Endothelial cell of umbilical vein (primary cell): ENCODE results near the gene ZC3H13. TPM values are rescaled to one million over a fixed set of nuclear protein-coding genes. Genes with fewer than 3 reads are reported as not detected.

ENCODE experiments used
- BruUV-seq: library from RNA; stranded (reverse); fragments of 400-500 nt; replicated peaks from 2 replicates; lab custom pipeline; 2021; lab: Mats Ljungman, UMichigan
- CTCF ChIA-PET: fragments of 300-600, 350-600 bp; sonication (Branson Sonifier 250); formaldehyde crosslinking; loops from one replicate; lab custom pipeline; 2021; ENCODE audit warnings: antibody characterized with exemption, inconsistent platforms; lab: Charles Lee
- POLR2A ChIA-PET: fragments of 300-600, 350-600 bp; sonication (Branson Sonifier 250); formaldehyde crosslinking; loops from one replicate; lab custom pipeline; 2021; ENCODE audit warnings: antibody characterized with exemption, inconsistent platforms; lab: Charles Lee
- DNase-seq: peaks from one replicate; pipeline ENCODE4 v3.0.0-alpha.2; 2011; ENCODE audit warnings: low read depth, low spot score
- FAIRE-seq: peaks from 2 replicates; lab custom pipeline; 2011; peaks lifted over from hg19 to GRCh38; lab: Jason Lieb, UNC
- H2AFZ ChIP-seq: 2 replicates; pipeline ENCODE4 v1.6.0; 2012; ENCODE audit warnings: low read depth, low read length, control low read depth, inconsistent platforms
- H3K27ac ChIP-seq: 2 replicates; pipeline ENCODE4 v1.5.1; 2011; ENCODE audit warnings: low read depth, mild to moderate bottlenecking, control low read depth, low read length, moderate library complexity; ENCODE audit not compliant: insufficient read depth
- H3K27me3 ChIP-seq, 2 experiments: 2 replicates each; pipeline versions ENCODE4 v1.6.0 to v1.6.1; 2011; ENCODE audit warnings: low read length in 2 of 2, mixed read lengths in 1 of 2; ENCODE audit not compliant: control insufficient read depth in 2 of 2, insufficient read depth in 2 of 2
- H3K36me3 ChIP-seq, 2 experiments: 2 replicates in 1 of 2; 3 replicates in 1 of 2; pipeline ENCODE4 v1.5.1; 2011; ENCODE audit warnings: low read length in 2 of 2, mild to moderate bottlenecking in 1 of 2, moderate library complexity in 1 of 2; ENCODE audit not compliant: control insufficient read depth in 2 of 2, insufficient read depth in 2 of 2; ENCODE audit errors: extremely low read depth in 1 of 2
- H3K4me1 ChIP-seq: 3 replicates; pipeline ENCODE4 v1.5.1; 2011; ENCODE audit warnings: mild to moderate bottlenecking, low read length; ENCODE audit not compliant: control insufficient read depth, insufficient read depth; ENCODE audit errors: extremely low read depth
- H3K4me2 ChIP-seq: 2 replicates; pipeline ENCODE4 v1.6.1; 2011; ENCODE audit warnings: low read length, control low read depth, mixed read lengths; ENCODE audit not compliant: insufficient read depth
- H3K4me3 ChIP-seq, 3 experiments: fragments of 200-600 bp in 1 of 3; sonication (generic), shearing (Covaris generic) in 1 of 3; replicated peaks in 1 of 3; 2 replicates each; pipeline ENCODE4 v1.5.1; 2011 to 2016; ENCODE audit warnings: control low read depth in 3 of 3, low read length in 3 of 3, mild to moderate bottlenecking in 2 of 3, inconsistent platforms in 1 of 3, low read depth in 1 of 3, moderate library complexity in 1 of 3; ENCODE audit not compliant: insufficient read depth in 1 of 3
- H3K79me2 ChIP-seq: 2 replicates; pipeline ENCODE4 v1.6.0; 2012; ENCODE audit warnings: low read length, inconsistent platforms; ENCODE audit not compliant: control insufficient read depth, insufficient read depth
- H3K9ac ChIP-seq: replicated peaks from 2 replicates; pipeline ENCODE3; 2011; ENCODE audit warnings: low read length, control low read depth; ENCODE audit not compliant: insufficient read depth; ENCODE audit errors: extremely low read depth
- H3K9me1 ChIP-seq: replicated peaks from 3 replicates; pipeline ENCODE4 v1.6.0; 2011; ENCODE audit warnings: mild to moderate bottlenecking, low read length; ENCODE audit not compliant: control insufficient read depth, insufficient read depth; ENCODE audit errors: extremely low read depth
- H3K9me3 ChIP-seq: replicated peaks from 2 replicates; pipeline ENCODE4 v1.5.1; 2012; ENCODE audit warnings: low read length, inconsistent platforms; ENCODE audit not compliant: control insufficient read depth, insufficient read depth
- H4K20me1 ChIP-seq: replicated peaks from 2 replicates; pipeline ENCODE3; 2011; ENCODE audit warnings: mild to moderate bottlenecking, low read length; ENCODE audit not compliant: control insufficient read depth, insufficient read depth; ENCODE audit errors: extremely low read depth
- CTCF ChIP-seq, 2 donors: IDR thresholded peaks; 1 replicate in 1 of 2; 2 replicates in 1 of 2; pipeline ENCODE4 v1.5.1; 2011; ENCODE audit warnings: low read length in 2 of 2, mild to moderate bottlenecking in 2 of 2, moderate library complexity in 2 of 2, control low read depth in 1 of 2, inconsistent platforms in 1 of 2, low read depth in 1 of 2; ENCODE audit not compliant: insufficient read depth in 1 of 2; ENCODE audit errors: extremely low read depth in 1 of 2
- EZH2 ChIP-seq: IDR thresholded peaks from 2 replicates; pipeline ENCODE4 v1.6.1; 2012; ENCODE audit warnings: borderline replicate concordance, low read depth, mild to moderate bottlenecking, moderate library complexity, low read length, inconsistent platforms; ENCODE audit not compliant: severe bottlenecking
- FOS ChIP-seq: IDR thresholded peaks from 2 replicates; pipeline ENCODE4 v1.6.1; 2011; ENCODE audit warnings: mild to moderate bottlenecking, low read length, moderate library complexity, borderline replicate concordance; ENCODE audit not compliant: insufficient read depth
- GATA2 ChIP-seq: IDR thresholded peaks from 2 replicates; pipeline ENCODE4 v1.7.0; 2011; ENCODE audit warnings: low read depth, mild to moderate bottlenecking, moderate library complexity, mixed read lengths, low read length; ENCODE audit not compliant: insufficient read length, insufficient read depth
- JUN ChIP-seq: IDR thresholded peaks from 2 replicates; pipeline ENCODE4 v1.6.1; 2011; ENCODE audit warnings: borderline replicate concordance, low read depth; ENCODE audit not compliant: insufficient read length, insufficient read depth
- MAX ChIP-seq: IDR thresholded peaks from 2 replicates; pipeline ENCODE4 v1.6.1; 2011; ENCODE audit not compliant: insufficient read depth, insufficient read length
- MYC ChIP-seq: IDR thresholded peaks from one replicate; pipeline ENCODE4 v1.6.1; 2011; ENCODE audit warnings: mild to moderate bottlenecking, low read depth, low read length
- POLR2A ChIP-seq: IDR thresholded peaks from 2 replicates; pipeline ENCODE4 v1.6.1; 2012; ENCODE audit warnings: low read depth, mild to moderate bottlenecking, control low read depth, low read length
- POLR2AphosphoS5 ChIP-seq: IDR thresholded peaks from 2 replicates; pipeline ENCODE4 v1.6.1; 2012; ENCODE audit warnings: low read depth, mild to moderate bottlenecking, control low read depth, low read length, moderate library complexity; ENCODE audit not compliant: insufficient read depth
- dilution Hi-C: fragments of 300-500 bp; cut with MboI; formaldehyde crosslinking; loops from one replicate; pipeline ENCODE4 v1.15.0; 2019; ENCODE audit warnings: low sequenced_read_pairs; ENCODE audit not compliant: extremely low pct_ligation_motif_present
- intact Hi-C: fragments of 100-400 bp; cut with micrococcal nuclease; formaldehyde crosslinking; loops from one replicate; pipeline ENCODE4 v1.10.0; 2022
- polyA plus RNA-seq, 4 experiments: library from polyadenylated mRNA; depleted of rRNA in 3 of 4; stranded (reverse) in 3 of 4; unstranded in 1 of 4; fragments of >200 nt; gene quantifications; 2 replicates each; pipeline versions ENCODE4 v1.2.1 to v1.2.3, GENCODE V29; 2011 to 2012; ENCODE audit warnings: missing spikeins in 1 of 4
- total RNA-seq: library from RNA; stranded (reverse); gene quantifications from 2 replicates; pipeline ENCODE4 v1.2.3, GENCODE V29; 2021

ZC3H13 gene
- total and polyA plus RNA-seq, 2 donors (not counting 3 experiments of a cell fraction or from before 2014, with no cell fraction given), result 3.8 to 36.6 TPM

GRCh38 chr13:46045424-46045823 is 7.1 kb downstream of the ZC3H13 start:
- FAIRE-seq (no peak), DNase-seq (no peak)
- peaks cover 3% of the 10 kb centered on the region for H3K4me1 ChIP-seq
- dilution Hi-C loops, result no loop called here
- peaks cover 49% of the 10 kb centered on the region for H3K79me2 ChIP-seq
- no peaks in the 10 kb centered on the region for H3K9me1 ChIP-seq
- H3K27me3 ChIP-seq, result no peaks in the 10 kb centered on the region
- H3K36me3 ChIP-seq, result peaks cover 0 to 12% of the 10 kb centered on the region in 2 experiments
- ChIA-PET CTCF (no interaction called here), POLR2A (no interaction called here)
- TF ChIP-seq MAX (no peak), FOS (no peak), EZH2 (no peak), CTCF (IDR thresholded peaks at IDR 0.05; ENCODE audit: extremely low read depth in 1 of 2, insufficient read depth in 1 of 2, low read depth in 1 of 2, low read length in 2 of 2) (no peak), GATA2 (no peak)
- no peaks in the 10 kb centered on the region for H4K20me1 ChIP-seq
- no peak overlapping the region for H3K4me3 ChIP-seq
- H3K9ac ChIP-seq, result no peak overlapping the region
- H3K27ac ChIP-seq, result no peak overlapping the region
- no peak overlapping the region for H3K4me2 ChIP-seq
- no peaks in the 10 kb centered on the region for H3K9me3 ChIP-seq
- intact Hi-C loops, result no loop called here
- no TSS peak for BruUV-seq
- H2AFZ ChIP-seq, result no peak overlapping the region

DNA sequence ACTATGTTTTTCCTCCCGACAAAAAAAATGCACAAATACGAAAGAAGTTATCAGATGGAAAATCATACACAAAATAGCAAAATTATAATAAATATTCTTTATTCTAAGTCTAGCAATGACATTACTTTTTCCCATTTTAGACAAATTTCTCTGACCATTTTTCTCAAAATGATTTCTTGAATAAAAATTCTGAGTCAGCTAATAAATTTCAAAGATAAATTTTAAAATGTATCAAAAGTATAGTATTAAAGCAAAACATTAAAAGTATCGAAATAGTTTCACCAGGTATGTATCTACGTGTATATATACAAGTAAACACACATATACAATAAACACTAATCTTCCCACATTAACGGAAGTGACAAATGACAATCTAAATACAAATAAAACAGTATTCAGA is 8.9 kb downstream of the ZC3H13 start:
- Histone ChIP-seq H3K9me1 (no peaks in the 10 kb centered on the region), H2AFZ (no peak overlapping the region), H3K4me2 (no peak overlapping the region), H3K4me3 (no peak overlapping the region), H3K4me1 (no peaks in the 10 kb centered on the region), H3K36me3 (peaks cover 0 to 16% of the 10 kb centered on the region in 2 experiments), H3K9ac (no peak overlapping the region), H3K27me3 (no peaks in the 10 kb centered on the region), H3K27ac (no peak overlapping the region), H4K20me1 (no peaks in the 10 kb centered on the region), H3K9me3 (no peaks in the 10 kb centered on the region), H3K79me2 (peaks cover 34% of the 10 kb centered on the region)
- TF ChIP-seq EZH2, result no peak
- TF ChIP-seq POLR2AphosphoS5, result no peak
- TF ChIP-seq CTCF (IDR thresholded peaks at IDR 0.05; ENCODE audit: extremely low read depth in 1 of 2, insufficient read depth in 1 of 2, low read depth in 1 of 2, low read length in 2 of 2), result no peak
- no peak for TF ChIP-seq GATA2
- TF ChIP-seq POLR2A, result no peak
- no peak for TF ChIP-seq FOS
- no peak for TF ChIP-seq JUN
- TF ChIP-seq MAX, result no peak
- TF ChIP-seq MYC, result no peak
- ChIA-PET POLR2A (no interaction called here), CTCF (no interaction called here)
- DNase-seq (no peak), FAIRE-seq (no peak)
- no TSS peak for BruUV-seq
- intact Hi-C loops, result no loop called here
- dilution Hi-C loops, result no loop called here
